ENCODE measurements around the gene GPATCH2. TPM values are rescaled to one million over a fixed set of nuclear protein-coding genes. Genes with fewer than 3 reads are reported as not detected.

The GPATCH2 gene
- total RNA-seq, 2 donors from 2014 or later = 10.5 to 12.2 TPM

DNA sequence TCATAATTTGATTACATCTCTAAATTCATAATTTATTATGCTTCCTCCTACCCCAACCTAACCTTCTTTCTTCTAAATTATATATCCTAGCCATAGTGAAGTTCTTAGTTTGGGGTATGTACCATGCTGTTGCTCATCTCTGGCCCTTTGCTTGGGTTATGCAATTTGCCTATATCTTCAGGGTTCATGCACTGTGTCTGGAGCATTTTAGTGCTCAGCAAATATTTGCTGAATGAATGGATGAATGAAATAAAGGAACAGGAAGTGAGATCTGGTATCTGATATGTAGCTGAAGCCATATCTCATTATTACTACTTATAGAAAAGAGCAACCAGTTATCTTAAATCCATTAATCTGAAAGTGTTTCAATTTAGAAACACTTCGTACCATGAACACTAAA, 137.6 kb downstream of the GPATCH2 start:
- TF ChIP-seq CTCF (IDR thresholded peaks at IDR 0.05) = no peak
- Histone ChIP-seq H3K27ac (no peak overlapping the region), H3K4me1 (no peaks in the 10 kb centered on the region), H3K9me3 (no peaks in the 10 kb centered on the region), H3K36me3 (no peaks in the 10 kb centered on the region), H3K27me3 (no peaks in the 10 kb centered on the region), H3K9ac (ENCODE audit: low read depth in 2 of 2, low read length in 2 of 2) (no peak overlapping the region), H3K4me3 (no peak overlapping the region)
- intact Hi-C loops (cut with DNase I) = no loop called here
- DNase-seq = no peak

GRCh38 chr1:217484871-217485270, 146.0 kb downstream of the GPATCH2 start:
- no peak for DNase-seq
- intact Hi-C loops (cut with DNase I) = no loop called here
- H3K27me3 ChIP-seq = no peaks in the 10 kb centered on the region

GRCh38 chr1:217482356-217483102, 148.4 kb downstream of the GPATCH2 start:
- H3K4me3 ChIP-seq = no peak overlapping the region
- no peak overlapping the region for H3K9ac ChIP-seq (ENCODE audit: low read depth in 2 of 2, low read length in 2 of 2)
- H3K4me1 ChIP-seq = no peaks in the 10 kb centered on the region
- H3K36me3 ChIP-seq = no peaks in the 10 kb centered on the region
- no peak for DNase-seq
- H3K9me3 ChIP-seq = no peaks in the 10 kb centered on the region
- no peaks in the 10 kb centered on the region for H3K27me3 ChIP-seq
- intact Hi-C loops (cut with DNase I) = no loop called here
- H3K27ac ChIP-seq = no peak overlapping the region
- TF ChIP-seq CTCF (IDR thresholded peaks at IDR 0.05) = no peak

More at GRCh38 chr1:217484871-217485270, 146.0 kb downstream of the GPATCH2 start:
- Histone ChIP-seq H3K9me3 (no peaks in the 10 kb centered on the region), H3K4me1 (no peaks in the 10 kb centered on the region), H3K4me3 (no peak overlapping the region), H3K36me3 (no peaks in the 10 kb centered on the region), H3K27ac (no peak overlapping the region), H3K9ac (ENCODE audit: low read depth in 2 of 2, low read length in 2 of 2) (no peak overlapping the region)
- no peak for TF ChIP-seq CTCF (IDR thresholded peaks at IDR 0.05)

- Histone ChIP-seq H3K27ac (no peak overlapping the region), H3K4me3 (no peak overlapping the region), H3K4me1 (no peaks in the 10 kb centered on the region), H3K36me3 (no peaks in the 10 kb centered on the region), H3K9me3 (no peaks in the 10 kb centered on the region), H3K27me3 (no peaks in the 10 kb centered on the region), H3K9ac (ENCODE audit: low read depth in 2 of 2, low read length in 2 of 2) (no peak overlapping the region)
- no peak for TF ChIP-seq CTCF (IDR thresholded peaks at IDR 0.05)
- no peak for DNase-seq
- intact Hi-C loops (cut with DNase I) = no loop called here
Measured at GRCh38 chr1:217478450-217478849, 152.4 kb downstream of the GPATCH2 start.

GRCh38 chr1:217472915-217473314, 158.0 kb downstream of the GPATCH2 start:
- Histone ChIP-seq H3K36me3 (no peaks in the 10 kb centered on the region), H3K4me3 (no peak overlapping the region), H3K4me1 (no peaks in the 10 kb centered on the region), H3K9ac (ENCODE audit: low read depth in 2 of 2, low read length in 2 of 2) (no peak overlapping the region), H3K9me3 (no peaks in the 10 kb centered on the region), H3K27ac (no peak overlapping the region), H3K27me3 (no peaks in the 10 kb centered on the region)
- DNase-seq = no peak
- intact Hi-C loops (cut with DNase I) = no loop called here
- TF ChIP-seq CTCF (IDR thresholded peaks at IDR 0.05) = no peak
